HepG2 (cell line): Measurements from ENCODE around the gene DUS3L. TPM values are rescaled to one million over a fixed set of nuclear protein-coding genes. Genes with fewer than 3 reads are reported as not detected.

ENCODE experiments used
- HMGXB4 ChIP-seq, 2 experiments: sonication (generic) in 1 of 2; formaldehyde crosslinking in 1 of 2; IDR thresholded peaks; 2 replicates each; pipeline versions ENCODE4 v1.4.0 to v1.6.1; 2018 to 2020; ENCODE audit warnings: missing genetic modification reagents in 2 of 2, borderline replicate concordance in 1 of 2, low read depth in 1 of 2, mild to moderate bottlenecking in 1 of 2, missing biosample characterization in 1 of 2
- HOXA5 ChIP-seq: sonication (generic); formaldehyde crosslinking; IDR thresholded peaks from 2 replicates; pipeline ENCODE4 v1.4.0; 2020; ENCODE audit warnings: missing genetic modification reagents
- MTF2 ChIP-seq: sonication (generic); formaldehyde crosslinking; IDR thresholded peaks from 2 replicates; pipeline ENCODE4 v1.5.0; 2020; ENCODE audit warnings: missing genetic modification reagents, borderline replicate concordance
- NAIF1 ChIP-seq: sonication (generic); formaldehyde crosslinking; IDR thresholded peaks from 2 replicates; pipeline ENCODE4 v1.5.0; 2020; ENCODE audit warnings: mild to moderate bottlenecking, missing genetic modification reagents, borderline replicate concordance
- PAXIP1 ChIP-seq: sonication (generic); formaldehyde crosslinking; conservative IDR thresholded peaks from 2 replicates; pipeline ENCODE4 v1.4.0; 2020; ENCODE audit warnings: mild to moderate bottlenecking, missing genetic modification reagents, moderate library complexity
- POGK ChIP-seq: sonication (generic); formaldehyde crosslinking; conservative IDR thresholded peaks from 2 replicates; pipeline ENCODE4 v1.8.0; 2022; ENCODE audit warnings: mild to moderate bottlenecking, moderate library complexity, missing genetic modification reagents
- RFX1 ChIP-seq: fragments of 450-650 bp; IDR thresholded peaks from 2 replicates; pipeline ENCODE4 v1.6.1; 2017
- STAT6 ChIP-seq: sonication (generic); formaldehyde crosslinking; IDR thresholded peaks from 2 replicates; pipeline ENCODE4 v1.4.0; 2020; ENCODE audit warnings: missing genetic modification reagents, mild to moderate bottlenecking, borderline replicate concordance
- SYNCRIP ChIP-seq: fragments of 200-400 bp; formaldehyde crosslinking; IDR thresholded peaks from 2 replicates; pipeline ENCODE4 v1.6.1; 2018; ENCODE audit warnings: mild to moderate bottlenecking, low read depth, low read length; ENCODE audit not compliant: insufficient read depth
- TP53 ChIP-seq: sonication (generic); formaldehyde crosslinking; conservative IDR thresholded peaks from 2 replicates; pipeline ENCODE4 v1.4.0; 2020; ENCODE audit warnings: missing genetic modification reagents
- ZC3H4 ChIP-seq: sonication (generic); formaldehyde crosslinking; IDR thresholded peaks from 2 replicates; pipeline ENCODE4 v1.4.0; 2020; ENCODE audit warnings: missing genetic modification reagents, borderline replicate concordance
- ZFP36 ChIP-seq: fragments of 150-350 bp; IDR thresholded peaks from 2 replicates; pipeline ENCODE4 v1.6.1; 2018; ENCODE audit warnings: borderline replicate concordance, low read length, low read depth; ENCODE audit not compliant: partially characterized antibody
- ZNF326 ChIP-seq: sonication (generic); formaldehyde crosslinking; IDR thresholded peaks from 2 replicates; pipeline ENCODE4 v1.4.0; 2020; ENCODE audit warnings: missing genetic modification reagents, borderline replicate concordance
- ZNF329 ChIP-seq: sonication (generic); formaldehyde crosslinking; IDR thresholded peaks from 2 replicates; pipeline ENCODE4 v1.9.0; 2021; ENCODE audit warnings: low read depth, mild to moderate bottlenecking, missing genetic modification reagents
- polyA plus RNA-seq, 8 experiments: library from polyadenylated mRNA; depleted of rRNA in 3 of 8; stranded (reverse) in 7 of 8; unstranded in 1 of 8; fragments of >200 nt; fragmentation: Illumina TruSeq in 4 of 8; extraction: Trizol in 4 of 8; gene quantifications; 2 replicates each; pipeline versions ENCODE4 v1.2.1 to v1.2.3, GENCODE V29; 2011 to 2016; ENCODE audit warnings: low read depth in 4 of 8, missing spikeins in 1 of 8, mixed read lengths in 1 of 8; ENCODE audit not compliant: insufficient read depth in 1 of 8
- total RNA-seq, 5 experiments: library from RNA; depleted of rRNA; stranded (reverse); fragments of >200 nt; fragmentation: Illumina TruSeq; extraction: Trizol; gene quantifications; 2 replicates each; pipeline ENCODE4 v1.2.3, GENCODE V29; 2016; ENCODE audit warnings: low read depth in 1 of 5

Gene DUS3L
- total and polyA plus RNA-seq, 2 of the 13 experiments (the other 11 are each of a cell fraction or from before 2014, with no cell fraction given), result 13.3 to 25.1 TPM

GRCh38 chr19:5828661-5829566 lies 38.0 kb upstream of the DUS3L start (continued):
- TF ChIP-seq ZNF329 (no peak), STAT6 (CRISPR knock-in tag) (0 out of 2 replicates have a peak, but pooled peaks have one; percentile 34), MTF2 (no peak), HMGXB4 (CRISPR knock-in tag; IDR thresholded peaks at IDR 0.05; ENCODE audit: borderline replicate concordance in 1 of 2, low read depth in 1 of 2) (no peak), ZC3H4 (peak; percentile 93), RFX1 (no peak), SYNCRIP (no peak), TP53 (CRISPR knock-in tag) (no peak), PAXIP1 (CRISPR knock-in tag) (0 out of 2 replicates have a peak, but pooled peaks have one; percentile 4), NAIF1 (CRISPR knock-in tag) (0 out of 2 replicates have a peak, but pooled peaks have one; percentile 34), ZFP36 (no peak), ZNF326 (CRISPR knock-in tag) (peak; percentile 77; the same call in 1 of the 2 replicates), HOXA5 (CRISPR knock-in tag) (0 out of 2 replicates have a peak, but pooled peaks have one; percentile 25), POGK (CRISPR knock-in tag) (0 out of 2 replicates have a peak, but pooled peaks have one; percentile 23)
